Measurements from ENCODE around the gene PCDHGB3.

GRCh38 chr5:141356950-141357349, 13.1 kb upstream of the PCDHGB3 start:
- TF ChIP-seq MYC (IDR thresholded peaks at IDR 0.05; ENCODE audit: borderline replicate concordance, low read length) (no peak), RCOR1 (IDR thresholded peaks at IDR 0.05; ENCODE audit: low read depth, low read length) (no peak), FOSL2 (IDR thresholded peaks at IDR 0.05) (no peak), FOSL2 (CRISPR knock-in tag; IDR thresholded peaks at IDR 0.05) (no peak), POLR2A (IDR thresholded peaks at IDR 0.05; ENCODE audit: low read length) (no peak)
- TF ChIP-seq, protein P1, sequence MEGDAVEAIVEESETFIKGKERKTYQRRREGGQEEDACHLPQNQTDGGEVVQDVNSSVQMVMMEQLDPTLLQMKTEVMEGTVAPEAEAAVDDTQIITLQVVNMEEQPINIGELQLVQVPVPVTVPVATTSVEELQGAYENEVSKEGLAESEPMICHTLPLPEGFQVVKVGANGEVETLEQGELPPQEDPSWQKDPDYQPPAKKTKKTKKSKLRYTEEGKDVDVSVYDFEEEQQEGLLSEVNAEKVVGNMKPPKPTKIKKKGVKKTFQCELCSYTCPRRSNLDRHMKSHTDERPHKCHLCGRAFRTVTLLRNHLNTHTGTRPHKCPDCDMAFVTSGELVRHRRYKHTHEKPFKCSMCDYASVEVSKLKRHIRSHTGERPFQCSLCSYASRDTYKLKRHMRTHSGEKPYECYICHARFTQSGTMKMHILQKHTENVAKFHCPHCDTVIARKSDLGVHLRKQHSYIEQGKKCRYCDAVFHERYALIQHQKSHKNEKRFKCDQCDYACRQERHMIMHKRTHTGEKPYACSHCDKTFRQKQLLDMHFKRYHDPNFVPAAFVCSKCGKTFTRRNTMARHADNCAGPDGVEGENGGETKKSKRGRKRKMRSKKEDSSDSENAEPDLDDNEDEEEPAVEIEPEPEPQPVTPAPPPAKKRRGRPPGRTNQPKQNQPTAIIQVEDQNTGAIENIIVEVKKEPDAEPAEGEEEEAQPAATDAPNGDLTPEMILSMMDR (IDR thresholded peaks at IDR 0.05) = no peak
